Skeletal muscle satellite cell (primary cell): ENCODE data around the gene CYP27B1.
A peak's percentile ranks its signal among the peaks of the same experiment; 100 is the strongest.

Source experiments
- H3K27me3 ChIP-seq: 2 replicates; pipeline ENCODE4 v1.7.0; 2013; ENCODE audit warnings: low read length; ENCODE audit not compliant: control insufficient read depth, insufficient read depth
- H3K36me3 ChIP-seq: 2 replicates; pipeline ENCODE4 v1.7.0; 2013; ENCODE audit warnings: mild to moderate bottlenecking, control low read depth, low read length; ENCODE audit not compliant: insufficient read depth
- H3K4me1 ChIP-seq: 2 replicates; pipeline ENCODE4 v1.7.0; 2013; ENCODE audit warnings: low read length; ENCODE audit not compliant: control insufficient read depth, insufficient read depth
- H3K4me2 ChIP-seq: 2 replicates; pipeline ENCODE4 v1.7.0; 2013; ENCODE audit warnings: mild to moderate bottlenecking, low read length
- H3K4me3 ChIP-seq: 2 replicates; pipeline ENCODE4 v1.7.0; 2013; ENCODE audit warnings: low read length
- H3K9ac ChIP-seq: 2 replicates; pipeline ENCODE4 v1.7.0; 2013; ENCODE audit warnings: mild to moderate bottlenecking, low read depth, low read length, moderate library complexity
- H3K9me3 ChIP-seq: replicated peaks from 2 replicates; pipeline ENCODE4 v1.7.0; 2013; ENCODE audit warnings: mild to moderate bottlenecking, control low read depth, low read length

The CYP27B1 gene

DNA sequence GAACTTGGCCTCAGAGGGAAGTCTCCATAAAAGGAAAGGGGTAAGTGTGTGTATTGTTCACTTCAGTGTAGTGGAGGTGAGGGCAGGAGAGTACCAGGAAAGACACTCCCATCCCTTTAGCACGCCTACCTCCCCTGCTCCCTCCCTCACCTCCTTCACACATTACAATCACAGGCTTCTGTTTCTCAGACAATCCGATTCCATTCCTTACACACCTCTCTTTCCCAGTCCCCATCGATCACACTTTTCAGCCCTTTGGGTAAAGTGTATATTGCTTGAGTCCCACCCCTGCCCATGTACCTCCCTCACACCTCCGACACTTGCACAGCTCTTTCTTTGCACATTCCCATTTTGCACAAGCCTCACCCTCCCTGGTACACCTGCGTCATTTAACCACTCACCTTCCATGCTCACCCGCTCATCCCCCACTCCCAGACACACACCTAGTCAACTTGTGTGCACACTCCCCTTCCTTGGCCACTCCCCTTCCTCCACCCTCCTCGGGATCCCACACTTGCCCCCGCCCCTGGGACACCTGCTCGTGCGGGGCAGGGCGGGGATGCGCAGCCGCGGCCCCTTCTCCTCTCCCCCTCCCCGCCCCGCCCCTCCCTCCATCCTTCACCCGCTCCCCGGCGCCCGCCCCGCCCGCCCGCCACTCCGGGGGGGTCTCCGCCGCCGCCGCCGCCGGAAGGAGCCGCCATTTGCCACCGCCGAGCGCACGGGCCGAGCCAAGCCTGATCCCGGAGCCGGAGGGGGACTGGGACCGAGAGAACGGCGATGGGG lies 12.3 kb downstream of the CYP27B1 start, which contains the start of gene MARCHF9:
Gene MARCHF9, plus strand, starts transcription at position 693 of the 783 bp plus-strand sequence. CDS start 426 bp downstream, outside the sequence.
- H3K4me3 ChIP-seq, result peak within 1 kb of the TSS; percentile 66
- no peak within 1 kb of the TSS for H3K9ac ChIP-seq
- H3K27me3 ChIP-seq, result peaks cover 31% of the 10 kb centered on the region
- peak within 1 kb of the TSS; percentile 78 for H3K4me2 ChIP-seq
- peaks cover 22% of the 10 kb centered on the region for H3K4me1 ChIP-seq
- H3K9me3 ChIP-seq, result no peaks in the 10 kb centered on the region
- H3K36me3 ChIP-seq, result peaks cover 9% of the 10 kb centered on the region

GRCh38 chr12:57753756-57754337 lies 13.0 kb downstream of the CYP27B1 start:
- no peak overlapping the region for H3K4me3 ChIP-seq
- H3K9me3 ChIP-seq, result no peaks in the 10 kb centered on the region
- peaks cover 22% of the 10 kb centered on the region for H3K4me1 ChIP-seq

DNA sequence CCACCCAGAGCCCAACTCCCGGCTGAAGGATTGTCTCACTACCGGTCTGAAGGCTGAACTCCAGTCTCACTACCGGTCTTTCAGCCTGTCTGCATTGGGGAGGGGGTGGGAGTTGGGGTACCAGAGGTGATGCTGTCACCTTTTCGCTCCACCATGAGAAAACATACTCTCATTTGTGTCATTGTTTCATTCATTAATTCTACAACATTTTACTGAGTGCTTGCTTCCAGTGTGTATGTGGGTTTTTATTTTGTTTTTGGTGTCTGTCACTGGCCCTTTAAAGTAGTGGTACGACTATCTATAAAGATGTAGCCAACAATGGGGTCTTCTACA lies 14.2 kb downstream of the CYP27B1 start:
- no peaks in the 10 kb centered on the region for H3K9me3 ChIP-seq
- peak overlapping the region; percentile 96 for H3K4me2 ChIP-seq
- H3K9ac ChIP-seq, result peak overlapping the region; percentile 45
- peak overlapping the region; percentile 67 for H3K4me3 ChIP-seq
- peaks cover 25% of the 10 kb centered on the region for H3K36me3 ChIP-seq
- peaks cover 31% of the 10 kb centered on the region for H3K27me3 ChIP-seq
- peaks cover 22% of the 10 kb centered on the region for H3K4me1 ChIP-seq

More at GRCh38 chr12:57753756-57754337, 13.0 kb downstream of the CYP27B1 start:
- peaks cover 17% of the 10 kb centered on the region for H3K36me3 ChIP-seq
- peaks cover 31% of the 10 kb centered on the region for H3K27me3 ChIP-seq
- no peak overlapping the region for H3K4me2 ChIP-seq
- H3K9ac ChIP-seq, result no peak overlapping the region

- Histone ChIP-seq H3K9ac (peak within 1 kb of the TSS; percentile 90), H3K9me3 (no peaks in the 10 kb centered on the region), H3K4me2 (peak within 1 kb of the TSS; percentile 96), H3K36me3 (peaks cover 30% of the 10 kb centered on the region), H3K27me3 (peaks cover 31% of the 10 kb centered on the region), H3K4me1 (peaks cover 22% of the 10 kb centered on the region), H3K4me3 (peak within 1 kb of the TSS; percentile 85)
Observed at GRCh38 chr12:57751788-57752667, 14.8 kb downstream of the CYP27B1 start, which contains the start of gene CDK4. Gene CDK4 (minus strand): TSS chr12:57752310. CDS start chr12:57751717, 593 bp downstream.

- Histone ChIP-seq H3K27me3 (peaks cover 26% of the 10 kb centered on the region), H3K4me3 (peak overlapping the region; percentile 85), H3K9me3 (no peaks in the 10 kb centered on the region), H3K9ac (peak overlapping the region; percentile 90), H3K36me3 (peaks cover 36% of the 10 kb centered on the region), H3K4me2 (peak overlapping the region; percentile 96), H3K4me1 (peaks cover 22% of the 10 kb centered on the region)
Observed at GRCh38 chr12:57751432-57751787, 15.5 kb downstream of the CYP27B1 start.

DNA sequence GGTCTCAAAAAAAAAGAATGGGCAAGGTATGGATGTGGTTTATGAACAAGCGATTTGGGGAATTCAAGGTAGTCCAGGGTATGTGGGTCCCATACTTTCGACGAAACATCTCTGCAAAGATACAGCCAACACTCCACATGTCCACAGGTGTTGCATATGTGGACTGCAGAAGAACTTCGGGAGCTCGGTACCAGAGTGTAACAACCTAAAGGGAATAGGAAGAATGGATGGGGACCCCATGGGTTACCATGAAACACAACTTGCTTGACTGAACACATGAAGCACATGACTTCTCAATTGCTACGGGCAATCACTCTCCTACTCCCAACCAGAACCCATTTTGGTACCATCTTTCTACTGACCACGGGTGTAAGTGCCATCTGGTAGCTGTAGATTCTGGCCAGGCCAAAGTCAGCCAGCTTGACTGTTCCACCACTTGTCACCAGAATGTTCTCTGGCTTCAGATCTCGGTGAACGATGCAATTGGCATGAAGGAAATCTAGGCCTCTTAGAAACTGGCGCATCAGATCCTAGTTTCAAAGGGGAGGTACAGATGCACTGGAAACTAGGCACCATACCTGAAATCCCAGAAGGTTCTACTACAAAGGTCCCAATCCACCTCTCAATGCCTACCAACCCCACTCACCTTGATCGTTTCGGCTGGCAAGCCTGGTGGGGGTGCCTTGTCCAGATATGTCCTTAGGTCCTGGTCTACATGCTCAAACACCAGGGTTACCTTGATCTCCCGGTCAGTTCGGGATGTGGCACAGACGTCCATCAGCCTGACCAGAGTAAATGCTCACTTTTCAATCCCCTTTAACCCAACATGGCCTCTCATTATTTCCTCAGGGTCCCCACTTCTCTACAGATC lies 16.1 kb downstream of the CYP27B1 start:
- Histone ChIP-seq H3K9ac (peak overlapping the region; percentile 90), H3K36me3 (peaks cover 41% of the 10 kb centered on the region), H3K4me3 (peak overlapping the region; percentile 85), H3K9me3 (no peaks in the 10 kb centered on the region), H3K4me1 (peaks cover 25% of the 10 kb centered on the region), H3K27me3 (peaks cover 20% of the 10 kb centered on the region), H3K4me2 (peak overlapping the region; percentile 96)

DNA sequence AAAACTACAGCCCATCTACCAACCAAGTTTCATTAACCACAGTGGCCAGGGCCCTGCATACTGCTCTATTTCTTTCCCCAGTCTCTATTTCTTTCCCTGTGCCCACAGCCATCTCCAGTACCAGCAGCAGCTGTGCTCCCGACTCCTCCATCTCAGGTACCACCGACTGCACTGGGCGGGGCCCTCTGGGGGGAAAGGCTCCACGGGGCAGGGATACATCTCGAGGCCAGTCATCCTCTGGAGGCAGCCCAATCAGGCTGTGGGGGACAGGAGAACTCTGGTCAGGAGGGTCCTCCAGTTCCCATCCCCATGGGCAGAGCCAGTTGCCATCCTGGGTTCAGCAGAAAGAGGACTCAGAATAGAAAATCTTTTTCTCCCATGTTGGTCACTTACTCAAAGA lies 17.8 kb downstream of the CYP27B1 start:
- Histone ChIP-seq H3K4me1 (peaks cover 27% of the 10 kb centered on the region), H3K27me3 (peaks cover 11% of the 10 kb centered on the region), H3K4me2 (no peak overlapping the region), H3K9me3 (no peaks in the 10 kb centered on the region), H3K36me3 (peaks cover 41% of the 10 kb centered on the region), H3K4me3 (no peak overlapping the region), H3K9ac (no peak overlapping the region)

- Histone ChIP-seq H3K4me2 (peak overlapping the region; percentile 94), H3K36me3 (peaks cover 41% of the 10 kb centered on the region), H3K9me3 (no peaks in the 10 kb centered on the region), H3K4me3 (peak overlapping the region; percentile 87), H3K4me1 (peaks cover 18% of the 10 kb centered on the region), H3K9ac (no peak overlapping the region), H3K27me3 (peaks cover 14% of the 10 kb centered on the region)
Observed at GRCh38 chr12:57746025-57746424, 20.9 kb downstream of the CYP27B1 start.

DNA sequence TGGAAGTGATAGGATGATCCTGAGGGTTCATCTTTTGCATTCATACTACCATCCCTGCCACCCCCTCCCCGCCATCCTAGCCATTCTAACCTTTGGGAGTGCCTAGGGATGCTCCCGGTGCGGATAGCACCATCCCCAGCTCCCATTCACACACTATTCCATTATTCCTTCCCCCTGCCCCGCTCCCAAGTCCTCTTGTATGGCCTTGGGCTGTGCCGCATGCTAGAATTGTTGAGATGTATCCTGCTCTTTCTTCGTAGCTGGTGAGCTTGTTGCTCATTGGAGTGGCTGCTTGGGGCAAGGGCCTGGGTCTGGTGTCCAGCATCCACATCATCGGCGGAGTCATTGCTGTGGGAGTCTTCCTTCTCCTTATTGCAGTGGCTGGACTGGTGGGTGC lies 21.4 kb downstream of the CYP27B1 start:
- Histone ChIP-seq H3K4me1 (peaks cover 12% of the 10 kb centered on the region), H3K27me3 (peaks cover 20% of the 10 kb centered on the region), H3K9ac (peak overlapping the region; percentile 96), H3K4me2 (peak overlapping the region; percentile 94), H3K9me3 (no peaks in the 10 kb centered on the region), H3K4me3 (peak overlapping the region; percentile 87), H3K36me3 (peaks cover 36% of the 10 kb centered on the region)

- Histone ChIP-seq H3K9me3 (no peaks in the 10 kb centered on the region), H3K4me2 (peak within 1 kb of the TSS; percentile 94), H3K9ac (peak within 1 kb of the TSS; percentile 96), H3K4me3 (peak within 1 kb of the TSS; percentile 87), H3K36me3 (peaks cover 32% of the 10 kb centered on the region), H3K27me3 (peaks cover 25% of the 10 kb centered on the region), H3K4me1 (peaks cover 10% of the 10 kb centered on the region)
Observed at GRCh38 chr12:57744777-57745484, 21.9 kb downstream of the CYP27B1 start, which contains the start of gene TSPAN31. Gene TSPAN31 (plus strand): TSS chr12:57745039. CDS start chr12:57745155, 116 bp downstream.
